Neutrophil (primary cell): ENCODE results near the gene PCNX4.

Experiments used
- H3K27ac ChIP-seq: fragments of 200-600 bp; sonication (generic); 2 replicates; pipeline ENCODE4 v1.5.1; 2016; ENCODE audit warnings: mild to moderate bottlenecking, moderate library complexity
- H3K27me3 ChIP-seq: fragments of 200-600 bp; sonication (generic); 2 replicates; pipeline ENCODE4 v1.6.0; 2016; ENCODE audit warnings: mild to moderate bottlenecking
- H3K36me3 ChIP-seq: fragments of 200-600 bp; sonication (generic); 2 replicates; pipeline ENCODE4 v1.5.1; 2017
- H3K4me1 ChIP-seq, 2 experiments: fragments of 200-600 bp in 1 of 2; sonication (generic) in 1 of 2; 1 replicate in 1 of 2; 2 replicates in 1 of 2; pipeline versions ENCODE4 v1.5.1 to v1.6.1; 2013 to 2016; ENCODE audit warnings: low read depth in 1 of 2, low read length in 1 of 2, mild to moderate bottlenecking in 1 of 2, moderate library complexity in 1 of 2; ENCODE audit not compliant: control insufficient read depth in 1 of 2, insufficient read depth in 1 of 2
- H3K4me3 ChIP-seq, 2 experiments: fragments of 200-600 bp in 1 of 2; sonication (generic) in 1 of 2; 1 replicate in 1 of 2; 2 replicates in 1 of 2; pipeline ENCODE4 v1.5.1; 2013 to 2016; ENCODE audit warnings: low read depth in 1 of 2, low read length in 1 of 2, mild to moderate bottlenecking in 1 of 2, moderate library complexity in 1 of 2
- H3K9me3 ChIP-seq: fragments of 200-600 bp; sonication (generic); 2 replicates; pipeline ENCODE4 v1.5.1; 2016
- CTCF ChIP-seq: fragments of 200-600 bp; sonication (generic); IDR thresholded peaks from 2 replicates; pipeline ENCODE4 v1.5.1; 2016; ENCODE audit warnings: antibody characterized with exemption

PCNX4 gene

GRCh38 chr14:60166142-60166541 lies 74.4 kb downstream of the PCNX4 start:
- Histone ChIP-seq H3K4me1 (peaks cover 40 to 44% of the 10 kb centered on the region in 2 experiments), H3K9me3 (no peaks in the 10 kb centered on the region), H3K4me3 (no peak overlapping the region), H3K27ac (peak overlapping the region; percentile 96), H3K27me3 (no peaks in the 10 kb centered on the region), H3K36me3 (peaks cover 3% of the 10 kb centered on the region)
- no peak for TF ChIP-seq CTCF

- Histone ChIP-seq H3K36me3 (no peaks in the 10 kb centered on the region), H3K27ac (no peak overlapping the region), H3K9me3 (no peaks in the 10 kb centered on the region), H3K27me3 (no peaks in the 10 kb centered on the region), H3K4me1 (peaks cover 8 to 11% of the 10 kb centered on the region in 2 experiments), H3K4me3 (no peak overlapping the region)
- no peak for TF ChIP-seq CTCF
Observed at GRCh38 chr14:60169722-60170121, 78.0 kb downstream of the PCNX4 start.

GRCh38 chr14:60170948-60171347 lies 79.2 kb downstream of the PCNX4 start:
- H3K36me3 ChIP-seq, result no peaks in the 10 kb centered on the region
- no peaks in the 10 kb centered on the region for H3K9me3 ChIP-seq
- no peak for TF ChIP-seq CTCF

GRCh38 chr14:60171690-60172089 lies 80.0 kb downstream of the PCNX4 start:
- H3K27ac ChIP-seq, result no peak overlapping the region
- no peaks in the 10 kb centered on the region for H3K27me3 ChIP-seq
- TF ChIP-seq CTCF, result no peak
- H3K4me1 ChIP-seq, result no peaks in the 10 kb centered on the region
- H3K36me3 ChIP-seq, result no peaks in the 10 kb centered on the region
- H3K4me3 ChIP-seq, result no peak overlapping the region
- H3K9me3 ChIP-seq, result no peaks in the 10 kb centered on the region

More at GRCh38 chr14:60170948-60171347, 79.2 kb downstream of the PCNX4 start:
- H3K27me3 ChIP-seq, result no peaks in the 10 kb centered on the region
- H3K4me1 ChIP-seq, result peaks cover 2% of the 10 kb centered on the region in 2 experiments
- no peak overlapping the region for H3K27ac ChIP-seq
- no peak overlapping the region for H3K4me3 ChIP-seq

GRCh38 chr14:60174352-60175254 lies 82.9 kb downstream of the PCNX4 start:
- Histone ChIP-seq H3K4me3 (no peak overlapping the region), H3K27me3 (no peaks in the 10 kb centered on the region), H3K9me3 (no peaks in the 10 kb centered on the region), H3K36me3 (no peaks in the 10 kb centered on the region), H3K4me1 (no peaks in the 10 kb centered on the region), H3K27ac (no peak overlapping the region)
- TF ChIP-seq CTCF, result no peak
